MM.1S (cell line): Measurements from ENCODE around the gene RARG.
A peak's percentile ranks its signal among the peaks of the same experiment; 100 is the strongest.

Experiments
- DNase-seq: peaks from one replicate; pipeline ENCODE4 v3.0.0-alpha.2; 2015
- H2AFZ ChIP-seq: fragments of 300-600 bp; sonication (generic); 2 replicates; pipeline ENCODE4 v1.6.0; 2016; ENCODE audit warnings: antibody characterized with exemption, low read length
- H3F3A ChIP-seq: fragments of 300-600 bp; sonication (generic); 2 replicates; pipeline ENCODE4 v1.6.1; 2016; ENCODE audit warnings: mild to moderate bottlenecking, antibody characterized with exemption, low read length, moderate library complexity, mixed read lengths; ENCODE audit not compliant: insufficient read depth
- H3K27ac ChIP-seq: fragments of 300-600 bp; sonication (generic); 2 replicates; pipeline ENCODE4 v1.5.1; 2016; ENCODE audit warnings: mild to moderate bottlenecking, low read length
- H3K27me3 ChIP-seq: fragments of 300-600 bp; sonication (generic); replicated peaks from 2 replicates; pipeline ENCODE4 v1.6.0; 2016; ENCODE audit warnings: low read length; ENCODE audit not compliant: insufficient read depth
- H3K36me3 ChIP-seq: fragments of 300-600 bp; sonication (generic); replicated peaks from 2 replicates; pipeline ENCODE4 v1.6.1; 2016; ENCODE audit warnings: mild to moderate bottlenecking, low read length, mixed read lengths; ENCODE audit not compliant: insufficient read depth
- H3K4me1 ChIP-seq: fragments of 300-600 bp; sonication (generic); 2 replicates; pipeline ENCODE4 v1.6.1; 2016; ENCODE audit warnings: low read length, mixed read lengths
- H3K4me2 ChIP-seq: fragments of 300-600 bp; sonication (generic); 2 replicates; pipeline ENCODE4 v1.6.0; 2016; ENCODE audit warnings: low read depth, low read length
- H3K4me3 ChIP-seq: fragments of 300-600 bp; sonication (generic); 2 replicates; pipeline ENCODE4 v1.5.1; 2016; ENCODE audit warnings: low read length, mixed read lengths
- H3K79me2 ChIP-seq: fragments of 300-600 bp; sonication (generic); 2 replicates; pipeline ENCODE4 v1.6.1; 2016; ENCODE audit warnings: mixed run types, low read length, mixed read lengths
- H3K9ac ChIP-seq: fragments of 300-600 bp; sonication (generic); 2 replicates; pipeline ENCODE4 v1.6.1; 2016; ENCODE audit warnings: low read length, mixed read lengths
- H3K9me2 ChIP-seq: fragments of 300-600 bp; sonication (generic); replicated peaks from 2 replicates; pipeline ENCODE4 v1.6.1; 2016; ENCODE audit warnings: mild to moderate bottlenecking, low read length, mixed read lengths; ENCODE audit not compliant: insufficient read depth
- H3K9me3 ChIP-seq: fragments of 300-600 bp; sonication (generic); replicated peaks from 2 replicates; pipeline ENCODE4 v1.6.1; 2016; ENCODE audit warnings: mild to moderate bottlenecking, low read length, mixed read lengths; ENCODE audit not compliant: insufficient read depth
- H4K20me1 ChIP-seq: fragments of 300-600 bp; sonication (generic); 2 replicates; pipeline ENCODE4 v1.6.1; 2016; ENCODE audit warnings: mild to moderate bottlenecking, low read length, moderate library complexity, mixed read lengths; ENCODE audit not compliant: insufficient read depth
- EZH2 ChIP-seq: fragments of 300-600 bp; sonication (generic); optimal IDR thresholded peaks from 2 replicates; pipeline ENCODE3; 2017; ENCODE audit warnings: low read depth, mild to moderate bottlenecking, antibody characterized with exemption, low read length, mixed read lengths
- EZH2phosphoT487 ChIP-seq: fragments of 300-600 bp; sonication (generic); IDR thresholded peaks from 2 replicates; pipeline ENCODE4 v1.6.1; 2018; ENCODE audit warnings: antibody characterized with exemption, low read length
- TF ChIP-seq, protein P1 (sequence below): fragments of 300-600 bp; sonication (generic); IDR thresholded peaks from 2 replicates; pipeline ENCODE4 v1.5.1; 2016; ENCODE audit warnings: antibody characterized with exemption, low read length, mixed read lengths

Gene RARG

DNA sequence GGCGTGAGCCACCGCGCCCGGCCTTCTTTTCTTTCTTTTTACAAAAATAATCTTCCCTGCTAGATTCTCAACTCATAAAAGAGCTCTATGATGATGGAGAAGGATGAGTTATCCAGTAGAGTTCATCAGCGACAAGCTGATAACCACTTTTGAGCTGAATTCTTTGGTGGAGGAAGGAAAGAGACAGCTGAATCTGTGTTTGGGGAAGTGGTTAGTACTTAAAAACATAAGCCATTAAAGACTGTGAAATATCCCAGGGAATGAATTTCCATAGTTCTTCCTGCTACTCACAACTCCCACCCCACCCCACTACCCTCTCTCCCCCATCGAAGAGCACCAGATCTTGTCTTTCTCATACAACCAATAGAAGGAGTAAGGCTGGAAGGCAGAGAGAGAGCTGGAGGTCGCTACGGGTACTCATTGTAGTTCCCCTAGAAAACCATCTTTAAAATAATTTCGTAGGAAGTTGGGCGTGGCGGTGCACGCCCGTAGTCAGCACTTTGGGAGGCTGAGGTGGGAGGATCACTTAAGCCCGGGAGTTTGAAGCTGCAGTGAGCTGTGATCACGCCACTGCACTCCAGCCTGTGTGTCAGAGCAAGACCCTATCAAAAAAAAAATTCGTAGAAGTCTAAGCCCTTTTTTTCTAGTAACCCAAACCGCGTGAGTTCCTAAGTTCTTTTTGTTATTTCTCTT is 35.4 kb upstream of the RARG start:
- Histone ChIP-seq H3K79me2 (peaks cover 33% of the 10 kb centered on the region), H3K36me3 (no peaks in the 10 kb centered on the region), H3K9ac (peak overlapping the region; percentile 68; the same call in 1 of the 2 replicates), H3K4me3 (peak overlapping the region; percentile 80), H3K9me2 (no peaks in the 10 kb centered on the region), H3K27me3 (no peaks in the 10 kb centered on the region), H3K9me3 (no peaks in the 10 kb centered on the region), H4K20me1 (no peaks in the 10 kb centered on the region), H3K4me1 (peaks cover 6% of the 10 kb centered on the region), H2AFZ (peak overlapping the region; percentile 62), H3K4me2 (peak overlapping the region; percentile 96), H3K27ac (peak overlapping the region; percentile 43; the same call in 1 of the 2 replicates), H3F3A (peaks cover 6% of the 10 kb centered on the region; the same call in 1 of the 2 replicates)
- TF ChIP-seq, protein P1, sequence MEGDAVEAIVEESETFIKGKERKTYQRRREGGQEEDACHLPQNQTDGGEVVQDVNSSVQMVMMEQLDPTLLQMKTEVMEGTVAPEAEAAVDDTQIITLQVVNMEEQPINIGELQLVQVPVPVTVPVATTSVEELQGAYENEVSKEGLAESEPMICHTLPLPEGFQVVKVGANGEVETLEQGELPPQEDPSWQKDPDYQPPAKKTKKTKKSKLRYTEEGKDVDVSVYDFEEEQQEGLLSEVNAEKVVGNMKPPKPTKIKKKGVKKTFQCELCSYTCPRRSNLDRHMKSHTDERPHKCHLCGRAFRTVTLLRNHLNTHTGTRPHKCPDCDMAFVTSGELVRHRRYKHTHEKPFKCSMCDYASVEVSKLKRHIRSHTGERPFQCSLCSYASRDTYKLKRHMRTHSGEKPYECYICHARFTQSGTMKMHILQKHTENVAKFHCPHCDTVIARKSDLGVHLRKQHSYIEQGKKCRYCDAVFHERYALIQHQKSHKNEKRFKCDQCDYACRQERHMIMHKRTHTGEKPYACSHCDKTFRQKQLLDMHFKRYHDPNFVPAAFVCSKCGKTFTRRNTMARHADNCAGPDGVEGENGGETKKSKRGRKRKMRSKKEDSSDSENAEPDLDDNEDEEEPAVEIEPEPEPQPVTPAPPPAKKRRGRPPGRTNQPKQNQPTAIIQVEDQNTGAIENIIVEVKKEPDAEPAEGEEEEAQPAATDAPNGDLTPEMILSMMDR = no peak
- no peak for TF ChIP-seq EZH2phosphoT487
- TF ChIP-seq EZH2 = no peak
- DNase-seq = no peak

DNA sequence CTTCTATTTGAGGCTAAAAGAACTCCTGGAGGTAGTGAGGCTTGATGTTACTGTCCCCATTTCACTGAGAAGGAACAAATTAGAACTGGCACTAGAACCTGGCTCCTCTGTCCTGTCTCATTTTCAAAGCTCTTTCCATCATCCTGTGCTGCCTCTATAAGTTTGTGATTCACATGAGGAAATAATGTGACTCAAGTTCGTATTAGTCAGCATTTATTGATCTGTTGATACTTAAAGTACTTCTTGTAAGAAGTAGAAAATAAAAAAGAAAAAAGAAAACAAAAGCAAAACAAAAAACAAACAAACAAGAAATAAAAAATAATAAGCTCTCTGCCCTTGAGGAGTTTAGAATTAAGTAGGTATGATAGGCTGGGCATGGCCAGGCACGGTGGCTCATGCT is 33.8 kb upstream of the RARG start:
- Histone ChIP-seq H2AFZ (no peak overlapping the region), H3K4me1 (peaks cover 6% of the 10 kb centered on the region), H3K27me3 (no peaks in the 10 kb centered on the region), H3K9me3 (no peaks in the 10 kb centered on the region), H3K4me3 (no peak overlapping the region), H3K9ac (no peak overlapping the region), H3F3A (peaks cover 6% of the 10 kb centered on the region; the same call in 1 of the 2 replicates), H3K27ac (no peak overlapping the region), H3K4me2 (no peak overlapping the region), H3K79me2 (peaks cover 27% of the 10 kb centered on the region), H4K20me1 (no peaks in the 10 kb centered on the region), H3K9me2 (no peaks in the 10 kb centered on the region), H3K36me3 (no peaks in the 10 kb centered on the region)
- DNase-seq = no peak
- TF ChIP-seq EZH2phosphoT487 (no peak), EZH2 (no peak)
- TF ChIP-seq, protein P1 = no peak

DNA sequence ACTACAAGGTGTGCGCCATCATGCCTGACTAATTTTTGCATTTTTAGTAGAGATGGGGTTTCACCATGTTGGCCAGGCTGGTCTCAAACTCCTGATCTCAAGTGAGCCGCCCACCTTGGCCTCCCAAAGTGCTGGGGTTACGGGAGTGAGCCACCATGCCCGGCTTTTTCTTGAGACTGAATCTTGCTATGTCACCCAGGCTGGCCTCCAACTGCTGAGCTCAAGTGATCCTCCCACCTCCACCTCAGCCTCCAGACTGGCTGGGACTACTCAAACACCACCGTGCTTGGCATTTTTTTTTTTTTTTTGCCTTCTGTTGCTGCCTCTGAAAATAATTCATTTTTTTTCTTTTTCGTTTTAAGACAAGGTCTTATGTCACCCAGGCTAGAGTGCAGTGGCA is 27.9 kb upstream of the RARG start:
- no peak for DNase-seq
- Histone ChIP-seq H3K9ac (no peak overlapping the region), H4K20me1 (no peaks in the 10 kb centered on the region), H3K27me3 (no peaks in the 10 kb centered on the region), H2AFZ (no peak overlapping the region), H3K9me2 (no peaks in the 10 kb centered on the region), H3K9me3 (no peaks in the 10 kb centered on the region), H3K27ac (no peak overlapping the region), H3K4me1 (no peaks in the 10 kb centered on the region), H3K4me2 (no peak overlapping the region), H3F3A (no peaks in the 10 kb centered on the region), H3K4me3 (no peak overlapping the region), H3K36me3 (no peaks in the 10 kb centered on the region), H3K79me2 (no peaks in the 10 kb centered on the region)
- TF ChIP-seq EZH2phosphoT487 (no peak), EZH2 (no peak)
- TF ChIP-seq, protein P1 = no peak
